Trophoblast cell (in vitro differentiated cells and primary cell): ENCODE results near the gene MIOX.

Source experiments
- DNase-seq, 2 donors: peaks; one replicate each; pipeline ENCODE4 v3.0.0-alpha.2; 2016
- H2AFZ ChIP-seq: 2 replicates; pipeline ENCODE4 v1.6.1; 2013; ENCODE audit warnings: low read length, moderate library complexity, mild to moderate bottlenecking; ENCODE audit not compliant: insufficient read depth, poor library complexity
- H2AK5ac ChIP-seq: 2 replicates; pipeline ENCODE4 v1.6.1; 2013; ENCODE audit warnings: mild to moderate bottlenecking, low read length
- H2BK120ac ChIP-seq: 2 replicates; pipeline ENCODE4 v1.6.1; 2013; ENCODE audit warnings: low read length, mild to moderate bottlenecking, moderate library complexity; ENCODE audit not compliant: insufficient read depth, poor library complexity
- H2BK12ac ChIP-seq: 2 replicates; pipeline ENCODE4 v1.6.1; 2013; ENCODE audit warnings: mild to moderate bottlenecking, low read length, moderate library complexity
- H2BK5ac ChIP-seq: 2 replicates; pipeline ENCODE4 v1.6.1; 2013; ENCODE audit warnings: low read length, low read depth, moderate library complexity, mild to moderate bottlenecking; ENCODE audit not compliant: poor library complexity
- H3K14ac ChIP-seq: 2 replicates; pipeline ENCODE4 v1.6.1; 2013; ENCODE audit warnings: mild to moderate bottlenecking, low read length
- H3K18ac ChIP-seq: 2 replicates; pipeline ENCODE4 v1.6.1; 2013; ENCODE audit warnings: mild to moderate bottlenecking, low read length
- H3K23ac ChIP-seq: 2 replicates; pipeline ENCODE4 v1.6.1; 2013; ENCODE audit warnings: low read length
- H3K27ac ChIP-seq: 2 replicates; pipeline ENCODE4 v1.5.1; 2013; ENCODE audit warnings: low read depth, mild to moderate bottlenecking, inconsistent platforms, low read length, moderate library complexity
- H3K27me3 ChIP-seq: 2 replicates; pipeline ENCODE4 v1.6.1; 2013; ENCODE audit warnings: inconsistent platforms, mild to moderate bottlenecking, low read length, moderate library complexity; ENCODE audit not compliant: insufficient read depth
- H3K36me3 ChIP-seq, 2 experiments: 1 replicate in 1 of 2; 2 replicates in 1 of 2; pipeline ENCODE4 v1.6.1; 2013; ENCODE audit warnings: low read length in 2 of 2, mild to moderate bottlenecking in 2 of 2, moderate library complexity in 1 of 2; ENCODE audit not compliant: insufficient read depth in 2 of 2, control insufficient read depth in 1 of 2
- H3K4ac ChIP-seq: 2 replicates; pipeline ENCODE4 v1.6.1; 2013; ENCODE audit warnings: low read depth, mild to moderate bottlenecking, low read length, moderate library complexity
- H3K4me1 ChIP-seq, 2 experiments: 1 replicate in 1 of 2; 2 replicates in 1 of 2; pipeline ENCODE4 v1.6.1; 2013; ENCODE audit warnings: low read length in 2 of 2, mild to moderate bottlenecking in 2 of 2, moderate library complexity in 1 of 2; ENCODE audit not compliant: insufficient read depth in 2 of 2, control insufficient read depth in 1 of 2
- H3K4me2 ChIP-seq: 2 replicates; pipeline ENCODE4 v1.6.1; 2013; ENCODE audit warnings: inconsistent platforms, mild to moderate bottlenecking, low read length, moderate library complexity
- H3K4me3 ChIP-seq: 2 replicates; pipeline ENCODE4 v1.5.1; 2013; ENCODE audit warnings: mild to moderate bottlenecking, low read depth, low read length, inconsistent platforms
- H3K79me1 ChIP-seq: one replicate; pipeline ENCODE4 v1.6.1; 2013; ENCODE audit warnings: low read length
- H3K79me2 ChIP-seq: 2 replicates; pipeline ENCODE4 v1.6.1; 2013; ENCODE audit warnings: low read length, mild to moderate bottlenecking; ENCODE audit not compliant: control insufficient read depth, insufficient read depth, poor library complexity
- H3K9ac ChIP-seq: 2 replicates; pipeline ENCODE4 v1.6.1; 2013; ENCODE audit warnings: mild to moderate bottlenecking, low read length
- H3K9me3 ChIP-seq: 2 replicates; pipeline ENCODE4 v1.6.1; 2013; ENCODE audit warnings: low read depth, mild to moderate bottlenecking, control low read depth, inconsistent platforms, low read length; ENCODE audit not compliant: insufficient read depth
- H4K12ac ChIP-seq: 2 replicates; pipeline ENCODE4 v1.6.1; 2013; ENCODE audit warnings: low read depth, mild to moderate bottlenecking, low read length, moderate library complexity
- H4K8ac ChIP-seq: 2 replicates; pipeline ENCODE4 v1.6.1; 2013; ENCODE audit warnings: low read depth, mild to moderate bottlenecking, low read length, moderate library complexity
- H4K91ac ChIP-seq: one replicate; pipeline ENCODE4 v1.6.1; 2013; ENCODE audit warnings: low read depth, mild to moderate bottlenecking, low read length, moderate library complexity
- WGBS: extraction: QIAGEN DNeasy Blood & Tissue Kit; methylation state at CpG from one replicate; pipeline ENCODE4 v1.1.7; 2013; ENCODE audit warnings: missing lambda C conversion rate; ENCODE audit not compliant: insufficient read length, insufficient coverage; ENCODE audit errors: extremely low coverage; 5-methylcytosine and 5-hydroxymethylcytosine counted together

MIOX gene

GRCh38 chr22:50505276-50505775, 18.7 kb downstream of the MIOX start:
- Histone ChIP-seq H4K8ac (no peak overlapping the region), H3K27ac (no peak overlapping the region), H3K79me2 (peaks cover 13% of the 10 kb centered on the region), H2AK5ac (no peak overlapping the region), H3K18ac (no peak overlapping the region), H2BK12ac (no peak overlapping the region), H3K27me3 (no peaks in the 10 kb centered on the region), H3K23ac (no peak overlapping the region), H3K4me2 (no peak overlapping the region), H3K4me3 (no peak overlapping the region), H4K12ac (no peak overlapping the region), H3K36me3 (peaks cover 36 to 37% of the 10 kb centered on the region in 2 experiments), H2BK120ac (no peak overlapping the region), H3K9ac (no peak overlapping the region), H2AFZ (no peak overlapping the region), H3K79me1 (peaks cover 8% of the 10 kb centered on the region), H2BK5ac (no peak overlapping the region), H3K14ac (no peak overlapping the region), H4K91ac (no peak overlapping the region), H3K9me3 (no peaks in the 10 kb centered on the region), H3K4me1 (peaks cover 6 to 15% of the 10 kb centered on the region in 2 experiments), H3K4ac (no peak overlapping the region)
- WGBS: no CpG with 5 or more reads among the region's 14 CpGs
- no peak for DNase-seq

GRCh38 chr22:50505776-50506610, 19.3 kb downstream of the MIOX start:
- Histone ChIP-seq H2AK5ac (peak overlapping the region; percentile 35), H3K9me3 (no peaks in the 10 kb centered on the region), H3K27me3 (no peaks in the 10 kb centered on the region), H2BK12ac (no peak overlapping the region), H3K79me1 (peaks cover 8% of the 10 kb centered on the region), H3K36me3 (peaks cover 36 to 37% of the 10 kb centered on the region in 2 experiments), H3K27ac (no peak overlapping the region), H3K4me1 (peaks cover 6 to 15% of the 10 kb centered on the region in 2 experiments), H2BK120ac (no peak overlapping the region), H3K79me2 (peaks cover 13% of the 10 kb centered on the region), H3K4me2 (peak overlapping the region; percentile 74), H3K4ac (no peak overlapping the region), H3K9ac (no peak overlapping the region), H2BK5ac (no peak overlapping the region), H3K18ac (peak overlapping the region; percentile 2), H4K91ac (no peak overlapping the region), H4K8ac (no peak overlapping the region), H4K12ac (no peak overlapping the region), H3K14ac (no peak overlapping the region), H3K23ac (no peak overlapping the region), H2AFZ (no peak overlapping the region), H3K4me3 (no peak overlapping the region)
- DNase-seq: no peak
- no CpG with 5 or more reads among the region's 41 CpGs for WGBS

- H3K23ac ChIP-seq: no peak overlapping the region
- peak overlapping the region; percentile 93 for H4K12ac ChIP-seq
- peak overlapping the region; percentile 83 for H3K18ac ChIP-seq
- peaks cover 8% of the 10 kb centered on the region for H3K79me1 ChIP-seq
- H3K4me2 ChIP-seq: peak overlapping the region; percentile 74
- peak overlapping the region; percentile 56 for H3K27ac ChIP-seq
- peaks cover 6 to 15% of the 10 kb centered on the region in 2 experiments for H3K4me1 ChIP-seq
- no peaks in the 10 kb centered on the region for H3K27me3 ChIP-seq
- peaks cover 13% of the 10 kb centered on the region for H3K79me2 ChIP-seq
- no peaks in the 10 kb centered on the region for H3K9me3 ChIP-seq
- peak overlapping the region; percentile 56 for H2BK12ac ChIP-seq
- H2AFZ ChIP-seq: peak overlapping the region; percentile 99
- H3K14ac ChIP-seq: peak overlapping the region; percentile 98
- H2AK5ac ChIP-seq: peak overlapping the region; percentile 87
- H2BK120ac ChIP-seq: peak overlapping the region; percentile 87
- peak overlapping the region; percentile 97 for H3K4ac ChIP-seq
- no CpG with 5 or more reads among the region's 21 CpGs for WGBS
- H4K91ac ChIP-seq: peak overlapping the region; percentile 88
- peak; percentile 82 to 86 for DNase-seq
- H3K9ac ChIP-seq: peak overlapping the region; percentile 89
- H3K4me3 ChIP-seq: peak overlapping the region; percentile 98
- H4K8ac ChIP-seq: peak overlapping the region; percentile 97
- H2BK5ac ChIP-seq: peak overlapping the region; percentile 90
- H3K36me3 ChIP-seq: peaks cover 36 to 37% of the 10 kb centered on the region in 2 experiments
Measured at GRCh38 chr22:50506611-50507420, 20.2 kb downstream of the MIOX start.

GRCh38 chr22:50507421-50507990, 20.8 kb downstream of the MIOX start, which contains the start of gene LMF2:
TSS of gene LMF2 (minus strand) at chr22:50507702. CDS start at chr22:50507675, 27 bp downstream.
- no peaks in the 10 kb centered on the region for H3K27me3 ChIP-seq
- no CpG with 5 or more reads among the region's 62 CpGs for WGBS
- H3K4me2 ChIP-seq: peak within 1 kb of the TSS; percentile 90
- peaks cover 31 to 33% of the 10 kb centered on the region in 2 experiments for H3K36me3 ChIP-seq
- H2BK120ac ChIP-seq: peak within 1 kb of the TSS; percentile 93
- peak within 1 kb of the TSS; percentile 100 for H3K18ac ChIP-seq
- H3K23ac ChIP-seq: no peak within 1 kb of the TSS
- peak within 1 kb of the TSS; percentile 90 for H2BK5ac ChIP-seq
- peak in 1 of 2 donors; percentile 73 for DNase-seq
- H3K9ac ChIP-seq: peak within 1 kb of the TSS; percentile 97
- peak within 1 kb of the TSS; percentile 56 for H2BK12ac ChIP-seq
- H3K27ac ChIP-seq: peak within 1 kb of the TSS; percentile 84
- peak within 1 kb of the TSS; percentile 99 for H3K4me3 ChIP-seq
- H3K4ac ChIP-seq: peak within 1 kb of the TSS; percentile 97
- no peaks in the 10 kb centered on the region for H3K9me3 ChIP-seq
- H3K79me1 ChIP-seq: peaks cover 8% of the 10 kb centered on the region
- H3K14ac ChIP-seq: peak within 1 kb of the TSS; percentile 98
- peak within 1 kb of the TSS; percentile 99 for H4K8ac ChIP-seq
- H4K91ac ChIP-seq: peak within 1 kb of the TSS; percentile 96
- H3K4me1 ChIP-seq: peaks cover 6 to 15% of the 10 kb centered on the region in 2 experiments
- peak within 1 kb of the TSS; percentile 99 for H4K12ac ChIP-seq
- H2AK5ac ChIP-seq: peak within 1 kb of the TSS; percentile 99
- H2AFZ ChIP-seq: peak within 1 kb of the TSS; percentile 99
- H3K79me2 ChIP-seq: peaks cover 13% of the 10 kb centered on the region
